Liver (tissue), 9 donors: ENCODE measurements around the gene SLC9A8. TPM values are rescaled to one million over a fixed set of nuclear protein-coding genes. Genes with fewer than 3 reads are reported as not detected.

Source experiments
- DNase-seq: peaks from one replicate; pipeline ENCODE4 v3.0.0-alpha.2; 2017; ENCODE audit warnings: low spot score
- H3K27ac ChIP-seq, 2 donors: one replicate each; pipeline ENCODE4 v1.7.0; 2013; ENCODE audit warnings: inconsistent platforms in 2 of 2, low read length in 2 of 2, control low read depth in 1 of 2, low read depth in 1 of 2, mild to moderate bottlenecking in 1 of 2
- H3K27me3 ChIP-seq, 4 donors: one replicate each; pipeline versions ENCODE4 v1.6.1 to v1.7.0; 2013; ENCODE audit warnings: low read length in 3 of 4, inconsistent platforms in 1 of 4, mild to moderate bottlenecking in 1 of 4, moderate library complexity in 1 of 4; ENCODE audit not compliant: control insufficient read depth in 4 of 4, insufficient read depth in 4 of 4
- H3K36me3 ChIP-seq, 4 donors: one replicate each; pipeline versions ENCODE4 v1.6.1 to v1.7.0; 2013; ENCODE audit warnings: low read length in 3 of 4, mild to moderate bottlenecking in 3 of 4, low read depth in 1 of 4, moderate library complexity in 1 of 4; ENCODE audit not compliant: control insufficient read depth in 4 of 4, insufficient read depth in 3 of 4
- H3K4me1 ChIP-seq, 4 donors: one replicate each; pipeline versions ENCODE4 v1.6.1 to v1.7.0; 2013; ENCODE audit warnings: low read length in 3 of 4, mild to moderate bottlenecking in 3 of 4, moderate library complexity in 1 of 4; ENCODE audit not compliant: control insufficient read depth in 4 of 4, insufficient read depth in 4 of 4
- H3K4me3 ChIP-seq, 3 donors: one replicate each; pipeline versions ENCODE4 v1.6.1 to v1.7.0; 2013; ENCODE audit warnings: low read length in 3 of 3, control low read depth in 1 of 3, low read depth in 1 of 3, mild to moderate bottlenecking in 1 of 3
- H3K9ac ChIP-seq, 2 donors: one replicate each; pipeline ENCODE4 v1.7.0; 2013; ENCODE audit warnings: low read length in 2 of 2, mild to moderate bottlenecking in 2 of 2, moderate library complexity in 2 of 2, control low read depth in 1 of 2, low read depth in 1 of 2
- H3K9me3 ChIP-seq, 4 donors: one replicate each; pipeline versions ENCODE4 v1.6.1 to v1.7.0; 2013; ENCODE audit warnings: low read length in 3 of 4; ENCODE audit not compliant: control insufficient read depth in 4 of 4
- EGR1 ChIP-seq, 2 donors: IDR thresholded peaks; 2 replicates each; pipeline ENCODE4 v1.6.1; 2016 to 2018; ENCODE audit warnings: antibody characterized with exemption in 2 of 2, low read depth in 2 of 2
- FOXA1 ChIP-seq: IDR thresholded peaks from 2 replicates; pipeline ENCODE4 v1.6.1; 2016; ENCODE audit warnings: antibody characterized with exemption
- FOXA2 ChIP-seq: IDR thresholded peaks from 2 replicates; pipeline ENCODE4 v1.6.1; 2016; ENCODE audit warnings: antibody characterized with exemption
- HNF4A ChIP-seq, 2 donors: conservative IDR thresholded peaks; 2 replicates each; pipeline ENCODE4 v1.6.1; 2016; ENCODE audit warnings: antibody characterized with exemption in 2 of 2, mild to moderate bottlenecking in 2 of 2
- HNF4G ChIP-seq: IDR thresholded peaks from 2 replicates; pipeline ENCODE4 v1.6.1; 2016; ENCODE audit warnings: antibody characterized with exemption
- JUND ChIP-seq, 2 donors: IDR thresholded peaks; 2 replicates each; pipeline ENCODE4 v1.6.1; 2016; ENCODE audit warnings: antibody characterized with exemption in 2 of 2
- MAX ChIP-seq: IDR thresholded peaks from 2 replicates; pipeline ENCODE4 v1.6.1; 2016; ENCODE audit warnings: antibody characterized with exemption
- NR2F2 ChIP-seq: IDR thresholded peaks from 2 replicates; pipeline ENCODE4 v1.6.1; 2016; ENCODE audit warnings: antibody characterized with exemption
- RAD21 ChIP-seq, 2 donors: IDR thresholded peaks; 2 replicates each; pipeline ENCODE4 v1.6.1; 2016; ENCODE audit warnings: antibody characterized with exemption in 2 of 2, mild to moderate bottlenecking in 2 of 2
- RXRA ChIP-seq, 2 donors: IDR thresholded peaks; 2 replicates each; pipeline ENCODE4 v1.6.1; 2017 to 2018; ENCODE audit warnings: antibody characterized with exemption in 2 of 2, mild to moderate bottlenecking in 1 of 2
- SP1 ChIP-seq: IDR thresholded peaks from 2 replicates; pipeline ENCODE4 v1.6.1; 2018; ENCODE audit warnings: antibody characterized with exemption, mild to moderate bottlenecking
- TAF1 ChIP-seq: conservative IDR thresholded peaks from 2 replicates; pipeline ENCODE4 v1.6.1; 2016; ENCODE audit warnings: antibody characterized with exemption, mild to moderate bottlenecking
- YY1 ChIP-seq: IDR thresholded peaks from 2 replicates; pipeline ENCODE4 v1.6.1; 2016; ENCODE audit warnings: antibody characterized with exemption, mild to moderate bottlenecking
- ZBTB33 ChIP-seq: IDR thresholded peaks from 2 replicates; pipeline ENCODE4 v1.6.1; 2016; ENCODE audit warnings: antibody characterized with exemption
- WGBS: extraction: QIAGEN DNeasy Blood & Tissue Kit; methylation state at CpG from one replicate; pipeline ENCODE4 v1.1.7; 2013; 5-methylcytosine and 5-hydroxymethylcytosine counted together
- polyA plus RNA-seq, 2 donors: library from polyadenylated mRNA; stranded (reverse) in 1 of 2; unstranded in 1 of 2; fragments of 200-250 nt in 1 of 2; fragments of >200 nt in 1 of 2; fragmentation: Nextera tagmentation in 1 of 2; extraction: Ambion mirVana in 1 of 2; gene quantifications; one replicate each; pipeline versions ENCODE4 v1.2.1 to v1.2.3, GENCODE V29; 2013 to 2015
- total RNA-seq, 2 donors: library from RNA; depleted of rRNA; stranded (reverse); fragments of >200 nt; gene quantifications; one replicate each; pipeline ENCODE4 v1.2.3, GENCODE V29; 2014
- TF ChIP-seq, protein P1 (sequence below): IDR thresholded peaks from 2 replicates; pipeline ENCODE4 v1.6.1; 2016; ENCODE audit warnings: antibody characterized with exemption, mild to moderate bottlenecking
- TF ChIP-seq, protein P2 (sequence below): IDR thresholded peaks from 2 replicates; pipeline ENCODE4 v1.6.1; 2016; ENCODE audit warnings: antibody characterized with exemption
- TF ChIP-seq, protein P3 (sequence below): fragments of 150-350 bp; IDR thresholded peaks from 2 replicates; pipeline ENCODE4 v1.5.1; 2017; ENCODE audit warnings: improper control_type of control experiment, low read depth, low read length; ENCODE audit not compliant: missing input control
- donor health status: healthy.
- donor health status: healthy.
- donor health status: healthy.
- donor health status: healthy.
- donor health status: healthy.

SLC9A8 gene
- total and polyA plus RNA-seq, 4 donors = 4.0 to 9.5 (median 8.6) TPM

DNA sequence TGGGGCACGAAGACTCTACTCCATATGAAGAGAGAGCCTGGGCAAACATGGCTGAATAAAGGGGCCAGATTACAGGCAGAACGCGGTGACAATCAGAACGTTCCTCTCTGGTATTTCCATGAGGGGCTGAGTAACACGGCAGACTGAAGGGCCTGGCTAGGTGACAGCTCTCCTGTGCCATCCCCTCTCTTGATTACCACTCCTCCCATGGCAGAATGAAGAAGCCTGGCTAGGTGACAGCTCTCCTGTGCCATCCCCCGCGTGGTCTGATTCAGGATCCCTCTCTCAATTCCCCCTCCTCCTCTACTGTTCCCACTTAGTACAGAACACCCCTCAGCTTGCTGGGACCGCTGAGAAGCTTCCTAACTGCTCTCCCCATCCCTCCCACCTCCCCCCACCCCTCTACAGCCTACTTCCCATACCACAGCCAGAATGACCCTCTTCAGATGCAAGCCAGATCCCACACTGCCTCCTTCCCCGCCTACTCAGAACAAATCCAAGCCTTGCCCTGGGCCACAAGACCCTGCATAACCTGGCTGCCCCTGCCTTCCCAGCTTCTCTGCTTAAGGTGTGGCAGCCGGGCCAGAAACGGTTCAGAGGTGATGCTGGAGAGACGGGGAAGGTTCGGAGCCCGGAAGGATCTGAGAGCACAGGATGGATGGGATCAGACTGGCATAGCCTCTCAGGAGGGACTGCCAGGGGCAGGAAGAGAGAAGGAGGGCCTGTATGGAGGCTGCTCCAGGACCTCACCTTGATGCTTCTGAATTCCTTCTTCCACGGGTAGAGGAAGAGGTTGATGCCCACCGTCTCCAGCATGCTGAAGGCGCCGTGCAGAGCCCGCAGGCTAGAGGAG is 95.0 kb downstream of the SLC9A8 start:
- peaks cover 0 to 21% (median 17%) of the 10 kb centered on the region in 4 donors for H3K4me1 ChIP-seq
- TF ChIP-seq TAF1 (no peak), HNF4A (conservative IDR thresholded peaks at IDR 0.05) (no peak), NR2F2 (no peak), FOXA1 (no peak)
- TF ChIP-seq, protein P1, sequence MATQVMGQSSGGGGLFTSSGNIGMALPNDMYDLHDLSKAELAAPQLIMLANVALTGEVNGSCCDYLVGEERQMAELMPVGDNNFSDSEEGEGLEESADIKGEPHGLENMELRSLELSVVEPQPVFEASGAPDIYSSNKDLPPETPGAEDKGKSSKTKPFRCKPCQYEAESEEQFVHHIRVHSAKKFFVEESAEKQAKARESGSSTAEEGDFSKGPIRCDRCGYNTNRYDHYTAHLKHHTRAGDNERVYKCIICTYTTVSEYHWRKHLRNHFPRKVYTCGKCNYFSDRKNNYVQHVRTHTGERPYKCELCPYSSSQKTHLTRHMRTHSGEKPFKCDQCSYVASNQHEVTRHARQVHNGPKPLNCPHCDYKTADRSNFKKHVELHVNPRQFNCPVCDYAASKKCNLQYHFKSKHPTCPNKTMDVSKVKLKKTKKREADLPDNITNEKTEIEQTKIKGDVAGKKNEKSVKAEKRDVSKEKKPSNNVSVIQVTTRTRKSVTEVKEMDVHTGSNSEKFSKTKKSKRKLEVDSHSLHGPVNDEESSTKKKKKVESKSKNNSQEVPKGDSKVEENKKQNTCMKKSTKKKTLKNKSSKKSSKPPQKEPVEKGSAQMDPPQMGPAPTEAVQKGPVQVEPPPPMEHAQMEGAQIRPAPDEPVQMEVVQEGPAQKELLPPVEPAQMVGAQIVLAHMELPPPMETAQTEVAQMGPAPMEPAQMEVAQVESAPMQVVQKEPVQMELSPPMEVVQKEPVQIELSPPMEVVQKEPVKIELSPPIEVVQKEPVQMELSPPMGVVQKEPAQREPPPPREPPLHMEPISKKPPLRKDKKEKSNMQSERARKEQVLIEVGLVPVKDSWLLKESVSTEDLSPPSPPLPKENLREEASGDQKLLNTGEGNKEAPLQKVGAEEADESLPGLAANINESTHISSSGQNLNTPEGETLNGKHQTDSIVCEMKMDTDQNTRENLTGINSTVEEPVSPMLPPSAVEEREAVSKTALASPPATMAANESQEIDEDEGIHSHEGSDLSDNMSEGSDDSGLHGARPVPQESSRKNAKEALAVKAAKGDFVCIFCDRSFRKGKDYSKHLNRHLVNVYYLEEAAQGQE = no peak
- DNase-seq = no peak

DNA sequence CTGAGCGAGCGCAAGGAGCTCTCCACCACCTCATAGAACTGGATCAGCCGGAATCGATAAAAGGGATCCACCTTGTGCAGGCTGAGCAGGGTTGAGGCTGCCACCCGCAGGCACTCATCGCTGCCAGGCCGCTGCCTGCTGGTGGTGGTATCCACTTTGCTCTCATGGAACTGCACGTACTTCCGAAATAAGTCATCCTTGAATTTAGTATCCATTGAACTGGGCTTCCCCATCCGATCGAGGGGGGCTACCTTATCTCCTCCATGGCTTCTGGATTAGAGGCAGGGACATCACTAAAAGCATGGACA is 95.6 kb downstream of the SLC9A8 start:
- 98% methylated on average over 11 of the region's 11 CpGs for WGBS
- no peak for TF ChIP-seq HNF4A (conservative IDR thresholded peaks at IDR 0.05)
- no peak for TF ChIP-seq SP1
- no peak for TF ChIP-seq ZBTB33
- TF ChIP-seq, protein P2, sequence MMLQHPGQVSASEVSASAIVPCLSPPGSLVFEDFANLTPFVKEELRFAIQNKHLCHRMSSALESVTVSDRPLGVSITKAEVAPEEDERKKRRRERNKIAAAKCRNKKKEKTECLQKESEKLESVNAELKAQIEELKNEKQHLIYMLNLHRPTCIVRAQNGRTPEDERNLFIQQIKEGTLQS = no peak
- TF ChIP-seq, protein P1 = no peak
- no peak for TF ChIP-seq MAX
- TF ChIP-seq JUND (IDR thresholded peaks at IDR 0.05) = no peak
- no peak for TF ChIP-seq EGR1 (IDR thresholded peaks at IDR 0.05; ENCODE audit: low read depth in 2 of 2)
- TF ChIP-seq RAD21 (IDR thresholded peaks at IDR 0.05) = no peak
- no peak for TF ChIP-seq YY1
- no peak for TF ChIP-seq TAF1
- no peak for TF ChIP-seq RXRA (IDR thresholded peaks at IDR 0.05)
- TF ChIP-seq, protein P3, sequence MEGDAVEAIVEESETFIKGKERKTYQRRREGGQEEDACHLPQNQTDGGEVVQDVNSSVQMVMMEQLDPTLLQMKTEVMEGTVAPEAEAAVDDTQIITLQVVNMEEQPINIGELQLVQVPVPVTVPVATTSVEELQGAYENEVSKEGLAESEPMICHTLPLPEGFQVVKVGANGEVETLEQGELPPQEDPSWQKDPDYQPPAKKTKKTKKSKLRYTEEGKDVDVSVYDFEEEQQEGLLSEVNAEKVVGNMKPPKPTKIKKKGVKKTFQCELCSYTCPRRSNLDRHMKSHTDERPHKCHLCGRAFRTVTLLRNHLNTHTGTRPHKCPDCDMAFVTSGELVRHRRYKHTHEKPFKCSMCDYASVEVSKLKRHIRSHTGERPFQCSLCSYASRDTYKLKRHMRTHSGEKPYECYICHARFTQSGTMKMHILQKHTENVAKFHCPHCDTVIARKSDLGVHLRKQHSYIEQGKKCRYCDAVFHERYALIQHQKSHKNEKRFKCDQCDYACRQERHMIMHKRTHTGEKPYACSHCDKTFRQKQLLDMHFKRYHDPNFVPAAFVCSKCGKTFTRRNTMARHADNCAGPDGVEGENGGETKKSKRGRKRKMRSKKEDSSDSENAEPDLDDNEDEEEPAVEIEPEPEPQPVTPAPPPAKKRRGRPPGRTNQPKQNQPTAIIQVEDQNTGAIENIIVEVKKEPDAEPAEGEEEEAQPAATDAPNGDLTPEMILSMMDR = no peak
- TF ChIP-seq HNF4G = no peak
- no peak for TF ChIP-seq FOXA2
- H3K27me3 ChIP-seq = no peaks in the 10 kb centered on the region
- H3K4me1 ChIP-seq = peaks cover 0 to 25% (median 20%) of the 10 kb centered on the region in 4 donors
- peaks cover 5 to 38% (median 11%) of the 10 kb centered on the region in 4 donors for H3K36me3 ChIP-seq
- no peak for DNase-seq
- H3K4me3 ChIP-seq = no peak overlapping the region
- no peaks in the 10 kb centered on the region for H3K9me3 ChIP-seq
- H3K9ac ChIP-seq = no peak overlapping the region
- H3K27ac ChIP-seq = no peak overlapping the region

More for the DNA sequence above, 95.0 kb downstream of the SLC9A8 start:
- WGBS = 93% methylated on average over 19 of the region's 19 CpGs
- H3K36me3 ChIP-seq = peaks cover 5 to 38% (median 11%) of the 10 kb centered on the region in 4 donors
- H3K9ac ChIP-seq = no peak overlapping the region
- H3K4me3 ChIP-seq = no peak overlapping the region
- H3K27ac ChIP-seq = no peak overlapping the region
- H3K27me3 ChIP-seq = no peaks in the 10 kb centered on the region
- H3K9me3 ChIP-seq = no peaks in the 10 kb centered on the region
